SKM-1 (cell line): Measurements from ENCODE around the gene SP6.

Experiments
- DNase-seq: peaks from one replicate; lab custom pipeline; 2025; ENCODE audit not compliant: unreplicated experiment; lab: John Stamatoyannopoulos, UW

SP6 gene

DNA sequence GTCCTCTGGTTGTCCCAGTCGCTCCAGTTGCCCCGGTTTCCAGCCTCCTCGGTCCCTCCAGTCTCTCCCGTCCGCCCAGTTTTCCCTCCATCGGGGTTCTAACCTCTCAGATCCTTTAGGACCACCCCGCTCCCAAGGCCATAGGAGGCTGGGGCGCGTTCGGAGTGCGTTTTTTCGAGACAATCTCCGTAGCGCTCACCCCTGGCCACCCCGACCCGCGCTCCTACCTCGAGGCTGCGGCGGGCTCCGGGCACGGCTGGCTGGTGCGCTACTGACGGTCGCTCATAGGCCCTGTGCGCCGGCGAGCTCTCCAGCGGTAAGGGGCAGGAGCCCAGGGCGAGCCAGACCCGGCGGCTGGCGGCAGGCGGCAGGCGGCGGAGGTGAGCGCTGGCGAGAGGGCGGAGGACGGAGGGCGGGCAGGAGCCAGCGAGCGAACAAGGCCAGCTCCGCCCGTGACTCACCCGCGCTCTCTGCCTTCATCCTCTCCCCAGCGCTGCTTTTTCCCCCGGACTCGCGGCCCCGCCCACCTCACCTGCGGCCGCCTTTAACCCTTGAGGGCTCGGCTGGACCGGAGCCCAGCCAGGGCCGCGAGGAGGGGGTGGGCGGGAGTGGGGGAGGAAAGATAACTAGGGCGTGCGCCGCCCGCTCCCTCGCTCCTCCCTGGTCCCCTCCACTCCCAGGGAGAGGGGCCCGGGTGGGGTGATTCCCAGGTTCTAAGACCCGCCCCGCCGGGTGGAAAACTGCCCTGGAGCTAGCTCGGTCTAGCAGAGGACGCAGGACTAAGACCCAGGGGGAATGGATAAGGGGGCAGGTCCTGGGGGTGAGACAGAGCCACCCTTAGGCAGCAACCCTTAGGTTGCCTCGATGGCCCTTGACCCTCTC lies at the start of gene SP6:
SP6 (minus strand) TSS at position 472 of the 882 bp plus-strand sequence. CDS start 2,734 bp downstream, outside the sequence.
- no peak for DNase-seq

DNA sequence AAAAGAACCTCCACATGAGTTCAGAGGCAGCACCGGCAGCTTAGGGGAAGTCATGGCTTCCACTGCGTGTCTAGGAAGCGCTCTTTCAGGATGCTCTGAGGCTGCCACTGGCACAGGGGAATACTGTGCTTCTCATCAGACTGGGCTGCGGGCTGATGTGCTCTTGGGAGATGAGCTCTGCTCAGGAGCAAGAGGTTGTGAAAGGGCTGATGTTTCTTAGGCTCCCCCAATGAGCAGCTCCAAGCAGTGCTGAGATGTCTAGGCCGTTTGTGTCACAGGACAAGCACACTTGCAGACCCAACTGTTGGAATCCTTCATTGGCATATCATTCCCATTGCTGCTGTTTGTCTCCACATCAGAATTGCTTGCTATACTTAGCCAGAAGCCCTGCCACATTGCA lies 48.7 kb upstream of the SP6 start:
- DNase-seq, result no peak

DNA sequence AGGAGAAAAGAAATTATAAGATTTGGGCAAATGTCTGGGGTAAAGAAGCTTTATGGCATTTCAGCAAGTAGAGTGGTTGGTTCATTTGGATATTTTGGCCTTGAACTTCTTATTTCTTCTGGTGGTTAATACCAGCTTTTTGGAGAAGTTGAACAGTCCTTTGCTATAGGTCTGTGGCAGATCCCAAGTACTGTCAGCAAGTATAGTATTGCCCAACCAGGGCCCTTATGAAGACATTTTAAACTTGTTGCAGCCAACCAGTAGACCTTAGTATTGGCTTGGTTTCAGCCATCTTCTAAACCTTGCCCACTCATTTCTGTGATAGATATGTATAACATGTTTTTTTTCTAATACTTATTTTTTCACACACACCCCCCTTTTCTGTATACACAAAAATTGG lies 47.3 kb upstream of the SP6 start:
- peak; percentile 51 for DNase-seq

DNA sequence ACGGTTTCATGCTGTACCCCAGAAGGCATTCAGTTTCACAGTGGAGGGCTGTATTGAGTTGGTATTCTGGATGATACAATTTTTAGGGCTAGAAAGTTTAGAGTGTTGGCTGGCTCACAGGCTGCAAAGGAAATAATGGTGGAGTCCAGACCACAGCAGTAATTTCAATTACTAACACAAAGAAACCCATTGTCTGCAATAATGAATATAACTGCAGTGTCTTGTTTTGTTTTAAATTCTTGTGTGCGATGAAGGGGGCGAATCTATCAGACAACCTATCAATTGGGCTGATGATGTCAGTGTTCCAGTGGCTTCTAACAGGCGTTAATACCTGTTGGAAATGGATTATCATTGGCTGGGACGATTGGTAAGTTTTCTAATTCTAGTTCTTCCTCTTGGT lies 46.6 kb upstream of the SP6 start:
- DNase-seq, result no peak

DNA sequence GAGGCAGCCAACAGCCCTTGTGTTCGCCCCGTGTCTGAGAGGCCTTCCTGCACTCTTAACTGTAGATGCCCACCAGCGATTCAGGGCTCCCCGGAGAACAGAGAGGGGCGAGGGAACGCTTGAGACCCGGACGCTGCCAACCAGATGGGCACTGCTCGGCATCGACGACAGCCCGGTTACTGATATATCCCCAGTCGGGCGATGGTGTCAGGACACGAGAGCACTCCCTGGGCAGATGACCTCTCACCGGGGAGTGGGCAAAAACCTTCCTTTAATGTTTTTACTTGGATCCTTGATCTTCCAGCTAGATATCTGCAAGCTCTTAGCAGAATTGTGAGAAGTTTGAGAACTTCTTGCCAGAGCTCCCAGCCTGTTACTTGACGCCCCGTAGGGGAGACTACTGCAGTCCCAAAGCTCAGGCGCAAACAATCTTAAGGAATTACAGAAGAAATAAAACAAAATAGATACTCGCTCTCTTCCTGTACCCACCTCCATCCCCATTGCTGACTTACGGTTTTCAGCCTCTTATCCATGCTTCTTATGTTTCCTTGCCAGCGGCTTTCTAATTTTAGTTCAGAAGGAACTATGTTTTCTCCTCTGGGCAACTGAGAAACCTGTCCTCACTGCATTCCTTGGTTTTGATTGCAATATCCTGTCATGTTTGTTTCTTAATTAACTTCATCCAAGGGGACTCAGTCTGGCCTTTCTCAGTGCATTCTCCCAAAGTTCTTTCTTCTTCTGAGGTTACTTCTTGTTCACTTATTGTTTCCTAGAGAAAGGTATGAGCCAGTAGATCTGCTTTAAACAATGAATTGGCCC lies 45.9 kb upstream of the SP6 start:
- DNase-seq, result no peak

DNA sequence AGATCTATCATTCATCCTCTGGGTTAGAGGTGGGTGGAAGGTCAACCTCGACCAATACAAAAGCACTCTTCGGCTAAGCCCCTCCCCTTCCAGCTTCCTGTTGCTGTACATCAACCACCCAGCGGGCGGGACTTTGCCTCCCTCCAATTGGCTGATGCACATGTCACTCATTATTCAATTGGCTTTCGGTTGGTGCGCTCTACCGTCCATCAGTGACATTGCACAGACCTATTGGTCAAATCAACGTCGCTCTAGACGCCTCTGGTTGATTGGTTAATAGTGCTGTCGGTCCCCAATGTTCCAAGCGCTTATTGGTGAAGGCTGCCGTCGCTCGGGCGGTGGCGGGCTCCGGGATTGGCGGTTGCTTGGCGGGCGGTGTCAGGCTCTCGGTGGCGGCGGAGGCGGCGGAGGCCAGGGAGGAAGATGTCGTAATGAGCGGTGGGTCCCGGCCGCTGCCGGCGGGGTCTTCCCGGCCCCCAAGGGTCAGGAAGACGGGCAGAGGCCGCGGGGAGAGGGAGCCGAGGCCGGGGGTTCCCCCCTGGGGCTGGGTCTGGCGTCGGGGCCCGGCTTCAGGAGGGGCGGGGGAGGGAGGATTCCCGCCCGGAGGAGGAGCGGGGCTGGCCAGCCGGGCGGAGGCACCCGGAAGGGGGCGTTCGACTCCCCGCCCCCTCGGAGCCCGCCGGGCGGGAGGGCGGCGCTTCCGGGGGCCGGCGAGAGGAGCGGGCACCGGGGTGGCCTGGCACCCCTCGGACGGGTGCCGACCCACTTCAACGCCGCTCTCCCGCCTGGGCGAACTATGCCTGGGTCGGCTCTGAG lies 45.1 kb upstream of the SP6 start, which contains the start of gene SP2:
SP2 (plus strand) TSS at position 381 of the 816 bp plus-strand sequence; CDS start at position 432, 51 bp downstream.
- peak; percentile 99 for DNase-seq

- no peak for DNase-seq
Measured at GRCh38 chr17:47895347-47895855, 44.4 kb upstream of the SP6 start.

DNA sequence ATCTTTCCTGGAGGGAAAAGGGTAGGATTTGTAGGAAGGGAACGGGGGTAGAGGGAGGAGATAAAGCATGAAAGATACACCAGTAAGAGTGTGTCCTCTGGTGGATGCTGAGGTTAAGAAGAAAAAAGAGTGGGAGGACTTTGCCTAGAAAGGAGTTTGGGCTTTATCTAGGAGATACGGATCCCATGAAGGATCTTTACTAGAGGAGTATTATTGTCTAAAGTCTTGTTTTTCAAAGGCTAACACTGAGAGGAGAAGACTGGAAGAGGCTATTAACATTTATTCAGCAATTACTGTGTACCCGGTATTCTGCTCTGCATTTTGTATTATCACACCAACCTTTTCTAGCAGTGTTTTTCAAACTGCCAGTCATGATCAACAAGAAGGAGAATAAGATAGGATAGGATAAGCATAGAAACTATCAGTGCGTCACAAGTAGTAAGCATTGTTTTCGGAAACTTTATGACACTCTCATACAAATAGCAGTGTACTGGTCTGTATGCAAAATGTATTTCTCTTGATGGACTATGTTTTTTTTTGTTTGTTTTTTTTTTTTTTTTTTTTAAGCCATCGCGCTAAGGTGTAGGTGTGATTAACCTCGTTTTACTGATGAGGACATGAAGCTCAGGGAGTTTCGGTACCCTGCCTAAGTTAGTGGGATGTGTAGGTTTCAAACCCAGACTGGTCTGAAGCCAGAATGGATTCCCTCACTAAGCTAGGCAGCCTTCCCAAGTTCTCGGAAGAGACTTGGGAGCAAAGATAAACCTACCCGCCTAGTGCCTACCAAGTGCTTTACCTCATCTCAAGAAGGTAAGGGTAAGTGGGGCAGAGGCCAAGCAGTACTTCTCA lies 43.8 kb upstream of the SP6 start:
- DNase-seq, result no peak

GRCh38 chr17:47891545-47892088 lies 40.7 kb upstream of the SP6 start:
- DNase-seq, result no peak

DNA sequence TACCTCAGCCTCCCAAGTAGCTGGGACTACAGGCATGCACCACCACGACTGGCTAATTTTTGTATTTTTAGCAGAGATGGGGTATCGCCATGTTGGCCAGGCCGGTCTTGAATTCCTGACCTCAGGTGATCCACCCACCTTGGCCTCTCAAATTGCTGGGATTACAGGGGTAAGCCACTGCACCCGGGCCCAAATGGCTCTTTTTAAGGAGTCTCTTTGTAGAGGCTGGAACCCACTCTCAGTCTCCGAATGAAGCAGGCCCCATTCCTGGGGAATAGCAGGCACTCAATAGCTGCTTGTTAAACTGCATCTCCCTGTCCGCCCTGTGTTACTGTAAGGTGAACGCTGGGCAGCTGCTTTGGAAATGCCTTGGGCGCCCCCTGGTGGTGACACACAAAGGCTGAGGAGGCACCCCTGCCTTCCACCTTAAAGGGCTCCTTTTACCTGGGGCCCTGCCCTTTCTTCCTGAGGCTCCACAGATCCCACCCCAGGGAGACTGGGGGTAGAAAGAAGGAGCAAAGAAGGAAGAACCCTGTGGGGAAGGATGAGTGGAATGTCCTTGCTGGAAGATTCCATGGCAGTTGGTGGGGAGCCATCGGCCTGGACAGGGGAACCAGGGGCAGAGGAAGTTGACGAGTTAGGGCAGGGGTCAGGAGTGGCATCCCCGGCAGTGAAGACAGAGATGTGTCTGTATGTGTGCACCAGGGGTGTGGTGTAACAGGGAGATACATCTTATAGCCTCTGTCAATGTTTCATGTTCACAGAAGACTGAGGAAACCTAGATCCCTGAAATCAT lies 39.0 kb upstream of the SP6 start:
- peak; percentile 49 for DNase-seq

DNA sequence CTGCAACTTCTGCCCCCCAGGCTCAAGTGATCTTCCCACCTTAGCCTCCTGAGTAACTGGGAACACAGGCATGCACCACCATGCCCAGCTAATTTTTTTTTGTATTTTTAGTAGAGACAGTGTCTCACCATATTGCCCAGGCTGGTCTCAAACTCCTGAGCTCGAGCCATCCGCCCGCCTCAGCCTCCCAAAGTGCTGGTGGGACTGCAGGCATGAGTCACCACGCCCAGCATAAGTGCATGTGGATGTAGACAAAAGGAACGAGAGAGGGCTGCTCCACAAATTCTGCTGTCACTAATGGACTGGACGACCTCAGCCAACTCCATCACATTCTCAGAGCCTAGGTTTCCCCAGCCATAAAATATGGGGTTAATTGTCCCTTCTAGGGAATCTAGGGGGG lies 37.3 kb upstream of the SP6 start:
- DNase-seq, result no peak

DNA sequence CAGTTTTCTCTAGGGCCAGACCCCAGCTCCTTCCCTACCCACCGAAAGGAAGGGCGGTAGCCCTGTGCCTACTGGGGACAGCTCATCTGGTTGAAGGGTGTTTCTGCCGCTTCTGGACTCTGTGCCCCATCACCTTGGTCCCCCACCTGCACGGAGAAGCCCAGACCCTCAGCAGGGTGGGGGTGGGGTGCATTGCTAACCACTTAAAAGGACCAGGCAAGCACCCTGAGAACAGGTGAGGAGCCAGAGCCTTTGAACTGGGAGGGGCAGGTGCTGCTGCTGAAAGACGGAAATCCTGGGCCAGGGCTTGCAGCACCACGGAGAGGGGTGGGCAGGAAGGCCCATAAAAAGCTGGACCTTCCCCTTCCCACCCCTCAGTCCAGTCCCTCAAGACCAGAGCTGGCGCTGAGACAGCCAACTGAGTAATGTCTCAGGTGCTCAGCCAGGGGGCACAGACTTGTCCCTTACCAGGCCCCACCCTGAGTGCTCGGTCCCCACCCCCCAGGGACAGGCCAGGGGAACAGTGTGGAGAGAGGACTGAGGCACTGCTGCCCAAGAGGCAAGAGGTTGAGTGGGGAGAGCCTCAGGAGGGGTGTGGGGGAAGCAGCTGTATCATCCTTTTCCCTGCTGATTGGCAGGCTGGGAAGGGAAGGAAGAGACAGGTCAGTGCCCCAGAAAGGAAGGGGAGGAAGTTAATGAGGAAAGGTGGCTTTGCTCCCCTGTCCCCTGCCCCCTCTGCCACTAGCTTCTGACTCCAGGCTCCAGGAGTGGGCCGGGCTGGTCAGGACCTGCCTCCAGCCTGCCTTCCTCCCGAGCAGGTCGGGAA lies 34.2 kb upstream of the SP6 start:
- no peak for DNase-seq

DNA sequence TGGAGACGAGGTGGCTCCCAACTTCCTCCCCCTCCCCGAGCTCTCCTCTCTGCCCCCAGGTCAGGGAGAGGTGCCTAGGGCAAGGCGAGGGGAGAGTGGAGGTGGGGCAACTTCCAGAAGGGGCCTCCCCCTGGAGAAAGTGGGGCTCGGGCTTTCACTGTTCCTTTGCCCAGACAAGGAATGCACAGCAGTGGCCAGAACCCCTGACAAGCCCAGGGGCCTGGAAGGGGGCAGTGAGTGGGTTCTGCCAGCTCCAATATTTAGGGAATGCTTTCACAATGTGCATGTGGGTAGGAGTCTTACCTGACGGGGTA lies 33.4 kb upstream of the SP6 start:
- no peak for DNase-seq

- no peak for DNase-seq
Measured at GRCh38 chr17:47883589-47884426, 32.8 kb upstream of the SP6 start.

GRCh38 chr17:47882695-47883588 lies 32.0 kb upstream of the SP6 start:
- DNase-seq, result no peak

DNA sequence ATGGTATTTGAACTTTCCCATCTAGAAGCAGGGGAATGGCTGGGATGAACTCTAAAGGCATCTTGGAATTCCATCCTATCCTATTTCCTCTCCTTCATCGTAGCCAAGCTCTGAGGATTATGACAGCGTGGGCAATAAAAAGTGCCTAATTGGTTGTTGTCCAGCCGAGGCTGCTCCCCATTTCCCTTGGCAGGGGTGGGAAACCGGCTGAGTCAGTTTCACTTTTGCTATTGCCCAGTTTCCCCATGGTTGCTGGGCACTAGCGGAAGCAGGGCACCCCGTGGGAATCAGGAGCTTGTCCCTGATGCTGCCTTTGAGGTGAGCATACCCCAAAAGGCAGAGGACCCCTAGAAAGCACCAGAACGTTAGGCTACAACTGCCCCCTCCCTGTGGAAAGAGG lies 31.3 kb upstream of the SP6 start:
- no peak for DNase-seq
